ENCODE measurements around the gene ADAM11.
A peak's percentile ranks its signal among the peaks of the same experiment; 100 is the strongest.
"Not testable (repeated sequence)": the region's sequence is repeated elsewhere in the genome, so short reads cannot be mapped to it uniquely, and the experiment has no call there.

The ADAM11 gene, protein sequence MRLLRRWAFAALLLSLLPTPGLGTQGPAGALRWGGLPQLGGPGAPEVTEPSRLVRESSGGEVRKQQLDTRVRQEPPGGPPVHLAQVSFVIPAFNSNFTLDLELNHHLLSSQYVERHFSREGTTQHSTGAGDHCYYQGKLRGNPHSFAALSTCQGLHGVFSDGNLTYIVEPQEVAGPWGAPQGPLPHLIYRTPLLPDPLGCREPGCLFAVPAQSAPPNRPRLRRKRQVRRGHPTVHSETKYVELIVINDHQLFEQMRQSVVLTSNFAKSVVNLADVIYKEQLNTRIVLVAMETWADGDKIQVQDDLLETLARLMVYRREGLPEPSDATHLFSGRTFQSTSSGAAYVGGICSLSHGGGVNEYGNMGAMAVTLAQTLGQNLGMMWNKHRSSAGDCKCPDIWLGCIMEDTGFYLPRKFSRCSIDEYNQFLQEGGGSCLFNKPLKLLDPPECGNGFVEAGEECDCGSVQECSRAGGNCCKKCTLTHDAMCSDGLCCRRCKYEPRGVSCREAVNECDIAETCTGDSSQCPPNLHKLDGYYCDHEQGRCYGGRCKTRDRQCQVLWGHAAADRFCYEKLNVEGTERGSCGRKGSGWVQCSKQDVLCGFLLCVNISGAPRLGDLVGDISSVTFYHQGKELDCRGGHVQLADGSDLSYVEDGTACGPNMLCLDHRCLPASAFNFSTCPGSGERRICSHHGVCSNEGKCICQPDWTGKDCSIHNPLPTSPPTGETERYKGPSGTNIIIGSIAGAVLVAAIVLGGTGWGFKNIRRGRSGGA

GRCh38 chr17:44758414-44759085 lies at the start of gene ADAM11:
Gene ADAM11, plus strand, starts transcription at chr17:44758988. Its CDS starts 212 bp downstream, at chr17:44759200.
- peak; percentile 82 for DNase-seq (ENCODE audit: low spot score)

GRCh38 chr17:44719444-44719843 lies 39.3 kb upstream of the ADAM11 start:
- no peak for DNase-seq (ENCODE audit: low spot score)

GRCh38 chr17:44722254-44722653 lies 36.5 kb upstream of the ADAM11 start:
- DNase-seq (ENCODE audit: low spot score) = no peak

GRCh38 chr17:44726121-44726520 lies 32.7 kb upstream of the ADAM11 start:
- not testable (repeated sequence) for DNase-seq (ENCODE audit: low spot score)

DNA sequence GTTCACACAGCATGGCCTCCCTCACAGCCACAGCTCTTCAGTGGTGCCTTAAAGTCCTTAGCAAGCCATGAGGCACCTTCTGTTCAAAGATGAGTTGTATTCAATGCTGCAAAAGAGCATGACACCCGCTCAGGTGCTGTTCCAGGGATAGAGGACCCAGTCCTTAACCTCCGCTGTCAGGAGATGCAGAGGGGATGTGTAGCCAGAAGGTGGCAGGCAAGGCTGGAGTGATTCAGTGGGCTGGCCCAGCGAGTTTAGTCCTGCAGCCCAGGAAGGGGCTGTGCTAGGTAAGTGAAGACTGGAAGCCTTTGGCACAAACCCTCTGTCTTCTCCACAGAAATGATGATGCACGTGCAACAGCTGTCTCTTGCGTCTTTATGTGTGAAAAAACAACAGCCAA lies 25.0 kb upstream of the ADAM11 start:
- DNase-seq (ENCODE audit: low spot score) = no peak

GRCh38 chr17:44734272-44734671 lies 24.5 kb upstream of the ADAM11 start:
- DNase-seq (ENCODE audit: low spot score) = no peak

DNA sequence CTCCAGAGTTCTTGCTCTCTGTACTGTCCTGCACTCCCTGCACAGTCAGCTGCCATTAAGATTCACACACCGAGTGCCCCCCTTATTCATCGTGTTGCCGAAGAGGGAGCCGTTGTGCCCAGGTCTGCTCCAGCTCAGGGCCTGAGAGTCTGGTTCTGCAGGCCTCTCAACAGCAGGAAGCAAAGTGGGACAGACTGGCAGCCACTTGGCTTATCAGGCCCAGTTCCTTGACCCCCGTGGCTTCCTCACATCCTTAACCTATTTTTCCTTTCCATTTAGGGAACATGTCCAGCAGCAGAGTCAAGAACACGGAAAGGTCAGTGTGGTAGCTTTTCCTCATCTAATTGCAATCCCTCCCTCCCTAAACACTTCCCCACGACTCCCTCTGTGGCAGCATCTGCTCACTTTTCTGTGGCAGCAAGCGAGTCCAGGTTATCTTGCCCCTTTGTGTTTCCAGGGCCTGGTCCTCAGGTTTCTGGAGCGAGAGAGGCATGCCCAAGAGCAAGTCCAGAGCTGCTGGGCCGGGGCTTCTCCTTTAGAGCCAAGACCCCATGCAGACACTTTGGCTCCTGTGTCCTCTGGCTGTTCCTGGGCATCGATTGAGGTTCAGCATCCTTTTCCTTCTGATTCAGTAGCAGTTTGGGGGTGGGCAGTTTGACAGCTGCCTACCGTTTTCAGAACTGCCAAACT lies 22.1 kb upstream of the ADAM11 start:
- no peak for DNase-seq (ENCODE audit: low spot score)

GRCh38 chr17:44738214-44738906 lies 20.4 kb upstream of the ADAM11 start:
- DNase-seq (ENCODE audit: low spot score) = no peak

DNA sequence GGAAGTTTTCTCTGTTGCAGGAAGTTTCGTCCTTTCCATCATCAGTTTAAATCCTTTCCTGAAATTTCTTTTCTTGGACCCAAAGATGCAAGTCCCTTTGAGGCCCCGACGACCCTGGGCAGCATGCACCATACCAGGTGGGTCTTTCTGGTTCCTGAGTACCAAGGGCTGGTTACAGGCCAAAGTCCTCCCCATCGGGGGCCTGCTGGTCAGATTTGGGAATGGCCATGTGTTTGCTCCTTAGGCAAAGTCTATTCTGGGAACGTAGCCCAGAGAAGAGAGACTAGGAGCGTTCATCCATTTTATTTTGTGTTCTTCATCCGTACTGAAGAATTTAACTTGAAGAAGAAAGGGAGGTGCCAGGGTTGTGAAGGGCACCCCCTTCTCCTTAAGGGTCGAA lies 17.5 kb upstream of the ADAM11 start:
- DNase-seq (ENCODE audit: low spot score) = no peak

DNA sequence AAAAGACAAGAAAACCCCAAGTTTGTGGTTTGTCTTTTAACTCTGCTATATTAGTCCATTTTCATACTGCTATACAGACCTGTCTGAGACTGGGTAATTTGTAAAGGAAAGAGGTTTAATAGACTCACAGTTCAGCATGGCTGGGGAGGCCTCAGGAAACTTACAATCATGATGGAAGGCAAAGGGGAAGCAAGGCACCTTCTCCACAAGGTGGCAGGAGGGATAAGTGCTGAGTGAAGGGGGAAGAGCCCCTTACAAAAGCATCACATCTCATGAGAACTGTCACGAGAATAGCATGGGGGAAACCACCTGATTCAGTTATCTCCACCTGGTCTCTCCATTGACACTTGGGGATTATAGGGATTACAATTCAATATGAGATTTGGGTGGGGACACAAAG lies 13.5 kb upstream of the ADAM11 start:
- no peak for DNase-seq (ENCODE audit: low spot score)

DNA sequence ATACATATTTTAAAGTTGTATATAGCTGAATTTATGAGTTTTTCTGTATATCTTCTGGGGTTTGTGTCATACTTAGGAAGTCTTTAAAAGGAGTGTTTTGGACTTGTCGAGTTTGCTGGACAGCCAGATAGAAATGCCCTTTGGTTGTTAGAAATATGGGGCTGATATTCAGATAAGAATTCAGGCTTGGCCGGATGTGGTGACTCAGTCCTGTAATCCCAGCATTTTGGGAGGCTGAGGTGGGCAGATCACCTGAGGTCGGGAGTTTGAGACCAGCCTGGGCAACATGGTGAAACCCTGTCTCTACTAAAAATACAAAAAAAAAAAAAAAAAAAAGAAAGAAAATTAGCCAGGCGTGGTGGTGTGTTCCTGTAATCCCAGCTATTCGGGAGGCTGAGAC lies 13.1 kb upstream of the ADAM11 start:
- not testable (repeated sequence) for DNase-seq (ENCODE audit: low spot score)

DNA sequence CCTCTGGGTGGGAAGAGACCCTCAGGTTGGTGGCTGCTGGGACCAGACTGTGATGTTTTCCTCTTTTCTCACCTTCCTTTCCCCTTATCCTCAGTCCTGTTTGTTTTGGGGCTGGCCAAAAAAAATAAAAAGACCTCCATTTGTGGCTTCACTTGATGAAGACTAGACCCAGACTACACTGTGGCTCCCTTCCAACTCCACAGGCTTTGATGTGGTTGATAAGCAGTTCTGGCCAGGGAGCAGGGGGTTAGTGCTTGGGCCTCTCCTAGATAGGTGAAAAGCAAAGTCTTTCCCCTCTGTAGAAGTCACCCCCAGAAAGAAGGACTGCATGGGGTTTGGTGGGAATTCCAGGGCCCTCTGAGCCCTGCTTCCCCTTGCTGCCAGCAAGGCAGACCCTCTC lies 11.2 kb upstream of the ADAM11 start:
- no peak for DNase-seq (ENCODE audit: low spot score)

GRCh38 chr17:44749076-44749979 lies 9.5 kb upstream of the ADAM11 start:
- no peak for DNase-seq (ENCODE audit: low spot score)

GRCh38 chr17:44749980-44750318 lies 8.8 kb upstream of the ADAM11 start:
- DNase-seq (ENCODE audit: low spot score) = no peak

DNA sequence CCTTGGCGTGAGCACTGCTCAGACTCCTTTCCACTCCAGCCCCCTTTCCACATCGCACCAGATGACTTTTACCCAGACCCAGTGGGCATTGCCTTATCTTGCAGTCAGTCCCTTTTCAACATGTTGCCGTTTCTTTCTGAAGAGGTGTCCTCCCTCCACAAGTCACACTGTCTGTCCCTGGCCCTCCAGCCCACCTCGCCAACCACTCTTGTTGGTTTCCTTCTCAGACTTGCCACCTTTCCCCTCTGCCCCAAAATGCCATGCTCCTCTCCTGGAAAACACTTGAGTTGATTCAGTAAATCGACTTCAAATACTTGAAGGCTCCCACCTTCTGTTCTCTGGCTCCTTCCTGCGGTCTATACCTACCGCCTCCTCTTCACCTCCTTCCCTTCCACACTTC lies 7.5 kb upstream of the ADAM11 start:
- DNase-seq (ENCODE audit: low spot score) = no peak

DNA sequence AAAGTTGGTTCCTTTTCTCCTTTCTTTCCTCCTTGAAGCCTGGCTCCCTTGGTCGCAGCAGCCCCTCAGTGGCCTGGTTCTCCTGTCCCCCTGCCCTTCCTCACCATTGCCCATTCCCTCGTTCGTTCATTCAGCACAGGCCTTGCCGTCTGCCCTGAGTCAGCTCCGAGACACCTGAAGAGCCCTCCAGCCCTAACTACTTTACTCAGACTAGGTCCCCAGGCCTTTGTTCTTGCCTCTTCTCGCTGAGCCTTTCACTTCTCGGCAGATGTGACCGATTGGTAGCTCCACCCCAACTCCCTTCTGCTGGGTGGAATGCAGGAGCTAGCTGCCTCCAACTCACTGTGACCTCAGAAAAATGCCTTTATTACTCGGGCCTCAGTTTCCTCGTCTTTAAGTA lies 7.0 kb upstream of the ADAM11 start:
- DNase-seq (ENCODE audit: low spot score) = no peak

DNA sequence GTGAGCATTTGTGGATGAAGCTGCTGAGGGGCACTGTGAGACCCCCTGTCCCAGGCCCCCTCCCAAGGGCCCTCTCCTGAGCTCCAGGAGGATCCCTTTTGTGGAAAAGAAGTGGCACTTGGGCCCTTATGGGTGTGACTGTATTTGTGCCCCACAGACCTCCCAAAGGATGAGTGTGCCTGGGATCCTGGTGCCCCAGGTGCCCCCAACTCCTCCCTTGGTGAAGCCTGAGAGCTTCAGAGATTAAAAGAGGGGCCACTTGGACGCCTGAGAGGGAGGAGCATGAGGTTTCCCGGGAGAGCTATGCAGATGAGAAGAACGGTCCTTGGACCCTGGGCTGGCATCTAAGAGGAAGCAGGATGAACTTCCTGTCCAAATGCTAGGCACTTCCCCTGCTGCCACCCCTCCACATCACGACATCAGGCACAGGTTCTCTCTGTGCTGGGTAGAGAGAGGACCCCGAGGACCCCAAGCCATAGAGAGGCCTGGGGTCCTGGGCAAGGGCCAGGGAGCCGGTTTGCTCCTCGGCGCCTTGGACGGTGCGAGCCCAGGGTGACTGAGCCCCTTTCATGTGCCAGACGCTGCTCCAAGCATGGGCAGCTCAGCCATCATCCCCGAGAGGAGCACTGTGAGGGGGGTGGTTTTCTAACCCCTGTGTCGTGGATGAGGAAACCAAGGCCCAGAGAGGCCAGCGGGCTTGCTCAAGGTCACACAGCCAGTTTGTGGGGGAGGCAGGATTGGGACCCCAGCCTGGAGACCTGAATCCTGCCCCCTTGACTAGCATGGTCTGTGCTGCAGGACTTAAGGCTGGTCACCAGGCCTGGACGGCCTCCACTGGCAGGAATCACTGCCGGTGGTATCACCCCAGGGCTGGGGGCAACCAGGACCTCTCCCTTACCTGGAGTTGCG lies 5.6 kb upstream of the ADAM11 start:
- no peak for DNase-seq (ENCODE audit: low spot score)

GRCh38 chr17:44754276-44754675 lies 4.5 kb upstream of the ADAM11 start:
- DNase-seq (ENCODE audit: low spot score) = no peak

DNA sequence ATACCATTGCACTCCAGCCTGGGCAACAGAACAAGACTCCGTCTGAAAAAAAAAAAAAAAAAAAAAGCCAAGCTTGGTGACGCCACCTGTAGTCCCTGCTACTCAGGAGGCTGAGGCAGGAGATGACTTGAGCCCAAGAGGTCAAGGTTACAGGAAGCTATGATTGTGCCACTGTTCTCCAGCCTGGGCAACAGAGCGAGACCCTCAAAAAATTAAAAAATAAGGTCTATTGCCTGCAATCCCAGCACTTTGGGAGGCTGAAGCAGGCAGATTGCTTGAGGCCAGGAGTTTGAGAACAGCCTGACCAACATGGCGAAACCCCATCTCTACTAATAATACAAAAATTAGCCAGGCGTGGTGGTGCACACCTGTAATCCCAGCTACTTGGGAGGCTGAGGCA lies 3.6 kb upstream of the ADAM11 start:
- DNase-seq (ENCODE audit: low spot score) = not testable (repeated sequence)
